GM11168 (cell line): ENCODE data around the gene NOXA1.

Experiments
- in situ Hi-C: fragments of 300-500 bp; cut with MboI; formaldehyde crosslinking; loops from one replicate; pipeline ENCODE4 v1.12.0; 2022; ENCODE audit warnings: low sequenced_read_pairs; ENCODE audit not compliant: unreplicated experiment

Gene NOXA1

DNA sequence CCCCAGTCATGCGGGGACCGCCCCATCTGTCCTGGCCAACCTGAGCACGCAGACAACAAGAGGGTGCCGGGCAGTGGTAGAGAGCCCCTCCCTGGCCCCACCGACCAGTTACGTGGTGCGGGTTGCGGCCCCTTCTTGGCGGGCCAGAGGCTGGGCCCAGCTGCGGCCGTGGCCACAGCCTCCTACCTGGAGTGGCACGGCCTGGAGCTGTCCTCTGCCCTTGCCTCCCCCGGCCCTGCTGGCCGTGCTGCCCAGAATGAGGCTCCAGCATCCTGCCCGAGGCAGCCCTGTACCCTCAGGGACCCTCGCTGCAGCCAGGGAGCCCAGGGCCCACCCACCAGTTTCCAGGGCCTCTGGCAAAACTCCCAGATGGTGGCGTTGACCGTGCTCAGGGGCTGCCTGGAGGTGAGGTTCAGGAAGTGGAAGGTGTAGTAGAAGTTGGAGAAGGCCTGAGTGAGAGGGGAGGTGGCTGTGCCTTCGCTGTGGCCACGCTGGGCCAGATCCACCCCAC lies 12.2 kb downstream of the NOXA1 start:
- in situ Hi-C loops, result no loop called here

DNA sequence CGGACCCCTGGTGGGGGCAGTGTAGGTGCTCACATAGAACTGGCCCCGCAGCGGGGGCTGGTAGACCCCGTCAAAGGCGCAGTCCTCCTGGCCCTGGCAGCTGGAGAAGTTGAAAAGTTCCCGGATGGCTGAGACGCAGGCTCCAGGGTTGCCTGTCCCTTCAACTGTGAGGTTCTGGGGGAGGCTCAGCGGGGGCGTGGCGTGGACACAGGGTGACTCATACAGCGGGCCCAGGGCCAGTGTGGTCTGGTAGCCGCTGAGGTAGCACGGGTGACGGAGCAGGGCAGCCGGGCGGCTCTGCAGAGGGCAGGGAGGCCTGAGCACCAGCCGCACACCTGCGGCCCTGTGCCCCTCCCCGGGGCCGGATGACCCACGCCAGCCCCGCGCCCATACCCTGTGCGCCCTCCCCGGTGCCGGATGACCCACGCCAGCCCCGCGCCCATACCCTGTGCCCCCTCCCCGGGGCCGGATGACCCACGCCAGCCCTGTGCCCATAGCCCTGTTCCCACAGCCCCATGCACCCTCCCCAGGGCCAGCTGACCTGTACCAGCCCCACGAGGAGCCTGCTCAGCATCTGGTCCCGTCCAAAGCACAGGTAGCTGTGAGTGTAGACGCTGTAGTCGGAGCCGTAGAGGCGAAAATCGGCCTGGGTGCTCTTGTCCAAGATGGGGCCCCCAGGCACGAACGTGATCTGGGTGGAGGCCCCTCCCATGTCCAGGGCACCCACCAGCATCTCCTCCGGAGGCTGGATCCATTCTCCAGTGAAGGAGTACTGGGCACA lies 13.0 kb downstream of the NOXA1 start:
- in situ Hi-C loops, result no loop called here

DNA sequence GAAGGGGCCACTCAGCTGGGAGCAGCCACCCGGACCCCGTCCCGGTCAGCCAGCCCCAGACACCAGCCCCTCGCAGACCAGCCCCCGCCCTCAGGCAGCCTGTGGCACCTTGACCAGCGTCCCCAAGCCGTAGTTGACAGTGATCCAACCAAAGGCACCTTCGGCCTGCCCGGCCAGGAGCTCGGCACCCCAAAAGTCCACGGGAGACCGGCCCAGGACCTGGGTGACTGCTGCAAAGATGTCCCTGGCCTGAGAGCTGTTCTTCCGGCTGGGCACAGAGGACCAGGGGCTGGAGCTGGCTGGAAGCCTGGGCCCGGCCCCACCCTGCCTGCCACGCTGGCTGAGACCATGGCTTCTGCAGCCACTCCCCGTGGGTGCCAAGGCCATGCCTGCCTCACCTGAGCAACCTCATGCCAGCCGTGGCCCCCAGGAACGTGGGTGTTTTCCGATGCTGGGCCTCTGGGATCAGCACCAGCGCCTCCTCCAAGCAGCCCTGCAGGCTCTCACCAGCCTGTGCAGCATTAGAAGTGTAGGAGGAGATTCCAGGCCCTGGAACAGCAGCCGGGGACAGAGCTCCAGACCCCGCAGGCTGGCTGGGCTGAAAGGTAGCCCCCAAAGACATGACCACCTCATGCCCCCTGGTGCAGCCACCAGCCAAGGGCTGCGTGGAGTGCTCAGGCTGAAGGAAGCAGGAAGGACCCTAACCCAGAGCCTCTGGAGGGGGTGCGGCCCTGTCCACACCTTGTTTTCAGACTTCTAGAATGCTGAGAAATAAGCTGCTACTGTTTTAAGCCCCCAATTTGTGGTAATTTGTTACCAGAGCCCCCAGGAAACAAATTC lies 13.8 kb downstream of the NOXA1 start:
- in situ Hi-C loops, result no loop called here

DNA sequence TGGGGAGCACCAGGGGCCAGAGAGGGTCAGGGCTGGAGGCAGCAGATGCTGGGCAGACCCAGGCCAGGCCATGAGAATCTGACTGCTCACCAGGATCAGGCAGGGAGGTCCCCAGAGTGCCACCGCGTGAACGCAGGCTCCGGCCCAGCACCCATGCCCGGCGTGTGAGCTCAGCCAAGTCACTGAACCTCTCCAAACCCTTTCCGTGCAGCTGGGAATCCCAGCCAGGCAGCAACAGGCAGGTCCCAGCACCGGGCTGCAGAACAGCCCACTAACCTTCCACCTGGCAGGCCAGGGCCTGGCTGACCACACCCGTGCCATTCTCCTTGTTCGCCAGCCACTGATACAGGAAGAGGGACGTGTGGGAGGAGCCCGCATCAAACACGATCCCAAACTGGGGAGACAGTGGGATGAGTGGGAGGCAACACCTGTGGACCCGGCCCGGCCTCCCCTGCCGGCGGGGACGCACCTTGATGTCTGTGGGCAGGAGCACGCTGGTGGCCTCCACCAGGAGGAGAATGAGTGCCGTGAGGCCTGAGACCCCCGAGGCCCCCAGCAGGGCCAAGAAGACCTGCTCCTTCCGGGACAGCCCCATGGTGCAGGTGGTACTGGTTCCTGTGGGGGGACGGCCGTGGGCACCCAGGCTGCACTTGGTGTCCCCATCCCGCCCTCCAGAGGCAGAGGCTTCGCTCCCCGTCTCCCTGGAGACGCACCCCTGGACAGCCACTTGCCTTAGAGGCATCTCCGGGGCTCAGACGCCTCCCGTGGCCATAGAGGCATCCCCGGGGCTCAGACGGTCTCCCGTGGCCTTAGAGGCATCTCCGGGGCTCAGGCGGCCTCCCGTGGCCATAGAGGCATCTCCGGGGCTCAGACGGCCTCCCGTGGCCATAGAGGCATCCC lies 14.7 kb downstream of the NOXA1 start:
- in situ Hi-C loops, result no loop called here

DNA sequence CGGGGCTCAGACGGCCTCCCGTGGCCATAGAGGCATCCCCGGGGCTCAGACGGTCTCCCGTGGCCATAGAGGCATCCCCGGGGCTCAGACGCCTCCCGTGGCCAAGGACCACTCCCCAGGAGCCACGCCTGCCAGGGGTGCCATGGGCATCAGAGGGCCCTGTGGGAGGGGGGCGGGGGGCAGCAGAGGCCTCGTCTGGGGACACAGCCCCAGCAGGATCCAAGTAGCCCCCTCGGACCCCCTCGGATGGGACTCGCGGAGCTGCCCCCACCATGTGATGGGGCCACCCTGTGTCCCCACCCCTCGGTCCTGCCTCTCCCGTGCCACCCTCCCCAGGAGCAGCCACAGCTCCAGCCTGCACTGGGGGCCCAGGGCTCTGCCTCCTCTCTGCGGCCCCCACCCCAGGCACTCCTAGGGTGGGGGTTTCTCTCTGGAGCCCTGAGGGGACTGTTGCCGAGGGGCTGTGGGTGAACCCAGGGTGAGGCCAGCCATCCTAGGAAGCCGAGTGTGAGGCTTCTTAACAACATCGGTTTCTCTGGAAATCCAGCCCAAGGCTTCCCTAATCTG lies 15.5 kb downstream of the NOXA1 start:
- in situ Hi-C loops, result no loop called here

DNA sequence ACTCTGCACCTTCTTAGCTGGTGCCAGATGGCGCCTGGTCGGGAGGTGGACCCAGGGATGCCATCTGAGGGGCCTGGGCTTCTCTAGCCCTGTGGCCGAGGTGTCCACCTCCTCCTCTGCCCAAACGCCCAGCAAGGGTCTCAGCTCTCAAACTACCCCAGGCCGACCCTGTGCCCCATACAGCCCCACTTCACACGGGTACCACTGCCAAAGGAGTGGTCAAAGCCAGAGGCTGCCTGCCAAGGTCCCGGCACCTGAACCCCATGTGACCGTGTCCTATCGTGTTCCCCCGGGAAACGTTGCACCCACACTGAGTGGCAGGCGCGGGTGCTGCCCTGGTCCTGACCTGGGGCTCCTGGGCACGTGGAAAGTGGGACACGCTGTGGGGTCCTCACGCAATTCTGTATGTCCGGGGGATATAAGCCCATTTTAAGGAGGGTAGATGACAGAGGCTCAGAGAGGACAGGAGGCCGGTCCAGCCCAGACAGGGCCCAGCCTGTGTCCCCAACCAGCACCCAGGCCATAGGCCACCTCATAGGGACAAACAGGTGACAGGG lies 16.0 kb downstream of the NOXA1 start:
- in situ Hi-C loops, result no loop called here

DNA sequence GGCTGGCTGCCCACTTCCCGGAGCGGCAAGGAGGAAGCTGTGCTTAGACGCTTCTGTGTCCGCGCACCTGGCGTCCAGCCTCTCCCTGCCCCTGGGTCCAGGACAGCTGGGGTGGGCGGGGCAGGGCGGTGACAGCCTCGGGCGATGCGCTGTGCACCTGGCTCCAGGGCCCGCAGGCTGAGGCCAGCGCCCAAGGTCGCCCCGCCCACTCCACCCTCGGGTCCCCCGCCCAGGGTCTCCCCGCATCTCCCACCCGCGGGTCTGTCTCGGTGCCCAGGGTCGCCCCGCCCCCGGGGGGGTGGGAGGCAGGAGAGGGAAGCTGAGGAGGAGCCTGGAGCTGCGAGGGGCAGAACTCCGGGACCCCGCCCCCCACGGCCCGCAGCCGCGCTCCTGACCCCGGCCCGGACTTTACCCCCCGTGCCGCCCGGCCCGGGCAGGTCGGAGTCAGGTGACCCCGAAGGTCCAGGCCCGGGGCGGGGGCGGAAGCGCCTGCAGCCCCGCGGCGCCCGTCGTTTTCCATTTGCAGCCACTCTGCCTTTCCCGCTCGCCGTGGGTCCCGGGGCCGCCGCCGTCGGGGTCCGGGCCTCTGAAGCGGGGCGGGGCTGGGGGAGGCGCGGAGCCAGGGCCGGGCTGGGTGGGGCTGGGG lies 18.2 kb downstream of the NOXA1 start, which contains the start of gene ENTPD8:
ENTPD8 (minus strand) TSS at position 69 of the 646 bp plus-strand sequence. CDS start 3,072 bp downstream, outside the sequence.
- in situ Hi-C loops, result no loop called here

DNA sequence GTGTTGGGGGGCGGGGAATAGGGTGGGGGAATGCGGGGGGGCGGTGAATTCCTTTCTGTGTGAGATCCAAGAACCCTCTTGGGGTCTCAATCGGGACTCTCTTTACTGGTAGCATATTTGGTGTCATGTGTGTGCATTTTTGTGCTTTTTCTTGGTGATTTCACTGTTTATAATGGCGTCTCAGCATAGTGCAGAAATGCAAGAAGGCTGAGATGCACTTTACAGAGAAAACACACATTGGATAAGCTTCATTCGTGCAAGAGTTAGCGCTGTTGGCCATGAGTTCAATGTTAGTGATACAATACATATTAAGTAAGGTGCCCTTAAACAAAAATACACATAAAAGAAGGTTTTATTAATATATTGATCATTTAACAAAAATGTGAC lies 18.7 kb downstream of the NOXA1 start:
- in situ Hi-C loops, result no loop called here

DNA sequence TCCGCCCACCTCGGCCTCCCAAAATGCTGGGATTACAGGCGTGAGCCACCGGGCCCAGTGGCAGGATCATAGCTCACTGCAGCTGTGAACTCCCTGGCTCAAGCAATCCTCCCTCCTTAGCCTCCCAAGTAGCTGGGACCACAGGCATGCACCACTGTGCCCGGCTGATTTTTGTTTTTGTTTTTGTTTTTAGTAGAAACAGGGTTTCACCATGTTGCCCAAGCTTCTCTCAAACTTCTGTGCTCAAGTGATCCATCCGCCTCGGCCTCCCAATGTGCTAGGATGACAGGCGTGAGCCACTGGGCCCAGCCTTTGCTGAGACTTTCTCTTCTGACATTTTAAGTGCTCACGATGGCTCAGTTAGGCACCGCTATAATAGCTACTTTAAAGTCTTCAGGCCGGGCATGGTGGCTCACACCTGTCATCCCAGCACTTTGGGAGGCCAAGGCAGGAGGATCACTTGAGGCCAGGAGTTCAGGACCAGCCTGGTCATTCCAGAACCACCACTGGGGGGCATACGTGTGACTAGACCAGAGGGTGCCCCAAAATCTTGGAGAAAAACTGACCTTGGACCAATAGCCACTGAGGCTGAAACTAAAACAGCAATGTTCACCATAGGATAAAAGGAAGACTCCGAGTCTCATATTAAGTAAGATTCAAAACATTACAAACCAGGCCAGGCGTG lies 21.1 kb downstream of the NOXA1 start:
- in situ Hi-C loops, result no loop called here

DNA sequence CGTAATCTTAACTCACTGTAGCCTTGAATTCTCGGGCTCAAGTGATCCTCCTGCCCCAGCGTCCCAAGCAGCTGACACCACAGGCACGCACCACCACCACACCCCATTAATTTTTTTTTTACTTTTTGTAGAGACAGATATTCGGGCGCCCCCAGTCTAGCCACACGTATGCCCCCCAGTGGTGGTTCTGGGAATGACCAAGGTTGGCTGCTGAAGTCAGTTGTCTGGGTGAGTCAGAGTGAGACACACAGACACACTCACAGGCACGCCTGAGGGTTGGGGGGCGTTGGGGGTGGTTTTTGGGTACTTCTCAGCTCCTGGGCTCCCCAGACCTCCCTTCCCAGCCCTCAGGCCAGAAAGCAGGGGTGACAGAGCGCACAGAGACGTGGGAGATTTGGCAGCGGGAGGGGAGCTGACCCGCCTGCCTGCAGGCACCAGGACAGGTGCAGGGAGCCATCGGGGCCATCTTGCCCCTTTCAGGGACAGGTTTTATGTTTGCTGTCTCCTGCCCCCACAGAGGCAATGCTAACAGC lies 22.1 kb downstream of the NOXA1 start:
- in situ Hi-C loops, result no loop called here

DNA sequence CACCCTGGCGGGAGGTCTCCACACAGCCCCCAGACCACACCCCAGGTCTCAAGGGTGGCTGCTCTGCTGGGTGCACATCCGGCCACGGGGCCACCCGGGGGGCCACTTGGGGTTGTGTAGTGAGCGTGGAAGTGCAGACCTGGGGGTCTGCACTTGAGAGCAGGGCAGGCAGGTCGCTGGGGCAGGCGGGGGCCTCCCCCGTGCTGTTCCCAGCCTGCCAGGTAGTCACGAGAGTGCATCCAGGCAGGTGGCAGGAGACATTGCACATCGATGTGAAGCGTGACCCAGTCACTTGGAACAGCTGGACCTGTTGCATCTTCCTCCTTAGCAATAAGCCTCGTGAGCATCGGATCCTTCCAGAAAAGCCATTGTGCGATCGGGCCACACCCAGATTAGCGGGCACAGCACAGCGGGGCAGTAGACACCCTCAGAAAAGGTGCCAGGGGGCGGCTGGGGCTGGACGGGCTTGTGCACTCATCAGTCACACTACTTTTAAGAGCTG lies 22.8 kb downstream of the NOXA1 start:
- in situ Hi-C loops, result no loop called here

DNA sequence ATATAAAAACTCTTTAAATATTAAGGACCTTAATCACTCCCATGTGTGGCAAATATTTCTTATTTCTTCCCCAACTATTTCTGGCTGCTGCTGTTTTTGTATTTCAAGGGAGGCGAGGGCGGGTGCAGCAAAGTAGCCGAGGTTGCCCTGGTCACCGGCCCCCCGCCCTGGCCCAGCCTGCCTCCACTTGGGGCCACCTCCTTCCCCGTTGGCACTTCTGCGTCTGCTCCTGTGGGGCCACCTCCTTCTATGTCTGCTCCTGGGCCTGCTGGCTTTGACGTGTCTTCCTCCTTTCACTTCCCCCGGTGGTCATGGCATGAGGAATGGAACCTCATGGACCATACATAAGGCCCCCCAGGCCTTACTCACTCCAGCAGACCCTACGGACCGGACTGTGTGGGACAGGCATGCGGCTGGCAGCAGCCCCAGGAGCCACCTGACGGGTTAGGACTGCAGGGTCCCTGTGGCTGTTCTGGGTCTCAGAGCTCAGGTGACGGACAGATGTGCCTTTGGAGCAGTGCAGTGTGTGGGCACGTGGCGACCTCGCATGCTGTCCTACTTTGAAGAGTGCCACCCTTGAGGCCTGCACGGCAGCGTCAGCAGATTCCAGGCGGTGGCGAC lies 23.8 kb downstream of the NOXA1 start:
- in situ Hi-C loops, result no loop called here

DNA sequence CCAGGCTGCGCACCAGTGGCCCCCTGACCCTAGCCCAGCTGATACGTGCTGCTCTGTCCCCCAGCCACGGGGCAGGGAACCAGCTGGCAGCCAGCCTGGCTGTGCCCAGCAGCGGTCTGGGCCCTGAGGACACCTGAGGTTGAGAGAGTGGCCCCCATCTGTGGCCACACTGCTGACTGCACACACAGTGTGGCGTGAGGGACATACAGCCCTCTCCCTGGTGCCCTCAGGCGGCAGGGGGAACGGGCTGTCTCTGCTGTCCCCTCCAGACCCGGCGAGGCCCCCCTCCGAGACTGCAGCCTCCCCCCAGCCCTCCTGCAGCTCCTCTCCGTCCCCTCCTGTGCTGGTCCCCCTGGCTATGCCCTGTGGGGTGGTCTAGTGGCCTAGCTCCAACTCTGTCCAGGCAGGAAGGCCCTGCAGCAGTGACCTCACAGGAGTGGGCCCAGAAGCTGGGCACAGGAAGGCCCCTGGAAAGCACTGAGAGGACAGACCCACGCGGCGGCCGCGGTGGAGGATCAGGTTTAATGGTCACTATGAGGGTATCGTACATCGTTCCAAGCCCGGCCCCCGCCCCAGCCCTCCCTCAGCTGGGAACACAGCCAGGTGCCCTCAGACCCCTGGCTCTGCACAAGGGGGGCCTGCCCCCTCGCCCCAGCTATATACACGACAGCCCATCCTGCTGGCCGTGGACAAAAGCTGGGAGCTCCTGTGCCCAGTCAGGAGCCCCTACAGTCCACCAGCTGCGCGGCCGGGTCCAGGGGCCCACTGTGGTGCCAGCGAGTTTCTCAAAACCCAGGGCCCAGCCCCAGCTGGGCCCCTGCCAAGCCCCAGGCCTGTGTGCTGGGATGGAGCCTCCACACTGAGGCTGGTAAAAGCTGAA lies 24.8 kb downstream of the NOXA1 start:
- in situ Hi-C loops, result no loop called here

DNA sequence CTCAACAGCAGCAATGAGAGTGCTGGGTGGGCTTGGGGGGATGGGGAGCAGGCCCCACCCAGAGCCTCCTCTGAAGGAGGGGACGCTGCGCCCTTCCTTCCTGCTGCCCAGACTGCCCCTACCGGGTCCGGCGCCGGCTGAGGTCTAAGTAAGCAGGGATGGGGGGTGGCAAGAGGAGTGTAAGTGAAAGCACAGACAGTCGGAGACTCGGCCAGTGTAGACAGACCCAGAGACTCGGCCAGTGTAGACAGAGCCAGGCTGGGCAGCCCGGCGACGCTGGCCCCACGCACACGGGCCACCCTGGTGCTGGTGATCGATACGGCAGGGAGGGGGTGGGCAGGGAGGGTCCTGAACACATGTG lies 25.4 kb downstream of the NOXA1 start:
- in situ Hi-C loops, result no loop called here

DNA sequence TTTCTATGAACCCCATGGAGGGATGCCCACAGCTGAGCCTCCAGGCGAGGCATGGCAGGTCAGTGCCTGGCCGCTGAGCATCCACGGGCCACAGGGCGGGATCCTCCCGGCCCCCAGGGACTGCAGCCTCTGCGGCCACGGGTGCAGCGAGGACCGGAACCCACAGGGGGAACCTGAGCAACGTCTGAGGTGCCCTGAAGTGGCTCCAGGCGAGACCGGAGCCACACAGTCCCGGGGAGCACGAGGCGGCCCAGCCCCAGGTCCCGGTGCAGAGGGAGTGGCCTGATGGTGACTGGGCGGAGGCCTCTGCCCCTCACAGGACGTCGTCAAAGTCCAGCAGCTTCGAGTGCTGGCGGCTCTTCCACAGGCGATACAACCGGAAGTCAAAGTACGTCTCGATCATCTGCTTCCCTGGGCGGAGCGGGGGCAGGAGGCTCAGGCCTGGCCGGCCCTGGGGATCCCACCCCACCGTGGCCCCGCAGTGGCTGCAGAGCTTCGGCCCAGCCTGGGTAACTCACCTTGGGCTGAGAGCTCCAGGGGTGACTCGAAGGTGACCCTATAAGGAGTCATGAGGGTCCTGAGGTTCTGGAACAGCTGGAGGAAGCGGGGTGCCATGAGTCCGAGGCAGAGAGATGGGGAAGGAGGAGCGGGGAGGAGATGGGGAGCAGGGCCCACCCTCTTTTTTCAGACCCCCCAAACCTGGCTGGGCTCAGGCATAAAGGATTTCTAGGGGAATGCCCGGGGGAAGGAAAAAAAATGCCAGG lies 26.1 kb downstream of the NOXA1 start:
- in situ Hi-C loops, result no loop called here

DNA sequence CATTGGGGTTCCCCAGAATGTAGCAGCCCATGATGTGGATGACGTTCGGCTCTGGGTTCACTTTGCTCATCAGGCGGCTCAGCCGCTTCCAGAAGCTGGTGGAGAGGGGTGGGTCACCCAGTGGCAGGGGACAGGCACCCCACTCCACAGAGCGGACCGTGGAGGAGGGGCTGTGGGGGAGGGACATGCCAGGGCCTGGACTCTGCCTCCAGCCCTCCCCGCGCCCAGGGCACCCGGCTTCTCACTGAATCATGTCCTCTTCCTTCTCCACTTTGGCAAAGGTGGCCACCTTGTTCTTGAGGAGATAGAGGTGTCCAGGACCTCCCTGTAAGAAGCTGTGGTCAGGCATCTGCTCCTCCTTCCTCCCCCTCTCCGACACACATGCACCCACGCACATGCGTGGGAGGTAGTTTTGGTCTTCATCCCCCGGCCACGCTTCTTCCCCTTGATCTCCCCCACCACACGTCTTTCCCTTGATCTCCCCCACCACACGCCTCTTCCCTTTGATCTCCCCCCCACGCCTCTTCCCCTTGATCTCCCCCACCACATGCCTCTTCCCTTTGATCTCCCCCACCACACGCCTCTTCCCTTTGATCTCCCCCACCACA lies 26.8 kb downstream of the NOXA1 start:
- in situ Hi-C loops, result no loop called here
